T-cell (primary cell): ENCODE measurements around the gene LARP1. TPM values are rescaled to one million over a fixed set of nuclear protein-coding genes. Genes with fewer than 3 reads are reported as not detected.

ENCODE experiments used
- ATAC-seq, 4 experiments: fragments of 200-7000 bp in 3 of 4; fragments of 150-1000 bp in 1 of 4; cut with Tn5 transposase; replicated peaks in 1 of 4; 1 replicate in 3 of 4; 2 replicates in 1 of 4; pipeline ENCODE4 v1.10.0; 2021; ENCODE audit warnings: moderate library complexity in 3 of 4, mild to moderate bottlenecking in 2 of 4, moderate number of reproducible peaks in 1 of 4
- CTCF ChIA-PET, 2 donors: fragments of 300-600 bp; sonication (Branson Sonifier 250); formaldehyde crosslinking; loops; one replicate each; lab custom pipeline; 2022; ENCODE audit warnings: antibody characterized with exemption in 2 of 2; lab: Charles Lee
- POLR2A ChIA-PET, 2 donors: fragments of 300-600 bp; sonication (Branson Sonifier 250); formaldehyde crosslinking; loops; one replicate each; lab custom pipeline; 2022; ENCODE audit warnings: antibody characterized with exemption in 2 of 2; lab: Charles Lee
- DNase-seq, 35 experiments: peaks; one replicate each; pipeline versions ENCODE4 v3.0.0 to v3.0.0-alpha.2; 2013 to 2023
- H3K27ac ChIP-seq: one replicate; pipeline ENCODE4 v1.5.1; 2013; ENCODE audit warnings: low read length
- H3K27me3 ChIP-seq, 2 experiments: replicated peaks in 1 of 2; 1 replicate in 1 of 2; 2 replicates in 1 of 2; pipeline versions ENCODE4 v1.6.1 to v1.7.0; 2013; ENCODE audit warnings: low read length in 1 of 2, mixed read lengths in 1 of 2; ENCODE audit not compliant: control insufficient read depth in 2 of 2, insufficient read depth in 2 of 2; ENCODE audit errors: extremely low read depth in 1 of 2
- H3K36me3 ChIP-seq, 2 donors: 1 replicate in 1 of 2; 2 replicates in 1 of 2; pipeline versions ENCODE4 v1.6.1 to v1.7.0; 2013; ENCODE audit warnings: low read length in 1 of 2; ENCODE audit not compliant: control insufficient read depth in 2 of 2, insufficient read depth in 1 of 2; ENCODE audit errors: extremely low read depth in 1 of 2
- H3K4me1 ChIP-seq, 2 experiments: 1 replicate in 1 of 2; 2 replicates in 1 of 2; pipeline versions ENCODE4 v1.6.1 to v1.7.0; 2013; ENCODE audit warnings: low read length in 2 of 2, mixed read lengths in 1 of 2; ENCODE audit not compliant: insufficient read depth in 2 of 2, control insufficient read depth in 1 of 2; ENCODE audit errors: extremely low read depth in 1 of 2
- H3K4me3 ChIP-seq, 2 donors: 1 replicate in 1 of 2; 2 replicates in 1 of 2; pipeline versions ENCODE4 v1.5.1 to v1.7.0; 2013; ENCODE audit warnings: mild to moderate bottlenecking in 2 of 2, low read length in 1 of 2, moderate library complexity in 1 of 2; ENCODE audit not compliant: control insufficient read depth in 1 of 2; ENCODE audit errors: extremely low read depth in 1 of 2
- H3K9me3 ChIP-seq: 2 replicates; pipeline ENCODE4 v1.7.0; 2013
- H3K27ac Mint-ChIP-seq, 2 donors: one replicate each; pipeline ENCODE4 v1.8.0; 2020 to 2021; ENCODE audit warnings: mild to moderate bottlenecking in 2 of 2, mixed read lengths in 2 of 2
- H3K27me3 Mint-ChIP-seq, 2 donors: one replicate each; pipeline ENCODE4 v1.8.0; 2021 to 2022; ENCODE audit warnings: mixed read lengths in 2 of 2
- H3K36me3 Mint-ChIP-seq: one replicate; pipeline ENCODE4 v1.8.0; 2021; ENCODE audit warnings: mixed read lengths
- H3K4me1 Mint-ChIP-seq, 3 donors: one replicate each; pipeline ENCODE4 v1.8.0; 2020 to 2022; ENCODE audit warnings: mixed read lengths in 3 of 3, mild to moderate bottlenecking in 1 of 3
- H3K4me3 Mint-ChIP-seq, 3 donors: one replicate each; pipeline ENCODE4 v1.8.0; 2020 to 2022; ENCODE audit warnings: mild to moderate bottlenecking in 3 of 3, mixed read lengths in 3 of 3, moderate library complexity in 3 of 3
- H3K9me3 Mint-ChIP-seq, 3 donors: one replicate each; pipeline ENCODE4 v1.8.0; 2020 to 2022; ENCODE audit warnings: mixed read lengths in 3 of 3
- WGBS: methylation state at CpG from one replicate; pipeline ENCODE4 v1.1.5; 2013; ENCODE audit warnings: missing lambda C conversion rate; ENCODE audit not compliant: insufficient coverage; 5-methylcytosine and 5-hydroxymethylcytosine counted together
- total RNA-seq, 35 experiments: library from RNA in 6 of 35; stranded (reverse) in 6 of 35; fragments of 120-200 nt in 1 of 35; gene quantifications; one replicate each; pipeline versions ENCODE4 v1.2.1 to v1.2.4 and lab custom pipeline; 2013 to 2026

Gene LARP1
- total RNA-seq, 5 donors from 2014 or later (not counting 1 experiment from before 2014, with no cell fraction given) = 137 to 201 (median 182) TPM

DNA sequence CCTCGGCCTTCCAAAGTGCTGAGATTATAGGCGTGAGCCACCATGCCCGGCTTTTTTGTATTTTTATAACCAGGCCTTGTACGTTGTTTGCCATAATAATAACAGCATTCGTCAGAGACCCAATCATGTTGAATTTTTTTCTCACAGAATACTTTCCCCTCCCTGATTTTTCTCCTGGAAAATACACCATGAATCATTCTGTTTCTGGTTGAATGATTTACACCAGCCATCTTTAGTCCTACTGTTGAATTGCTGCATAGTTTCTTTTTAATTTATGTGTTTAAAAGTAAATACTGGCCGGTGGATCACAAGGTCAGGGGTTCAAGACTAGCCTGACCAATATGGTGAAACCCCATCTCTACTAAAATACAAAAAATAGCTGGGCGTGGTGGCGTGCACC, 106.8 kb downstream of the LARP1 start:
- no peak for DNase-seq
- peaks cover 56 to 60% (median 58%) of the 10 kb centered on the region in 3 donors for H3K4me1 Mint-ChIP-seq
- peaks cover 31% of the 10 kb centered on the region for H3K36me3 Mint-ChIP-seq
- Histone ChIP-seq H3K27me3 (no peaks in the 10 kb centered on the region), H3K36me3 (peaks cover 12 to 35% of the 10 kb centered on the region in 2 donors), H3K4me3 (no peak overlapping the region), H3K9me3 (no peaks in the 10 kb centered on the region), H3K4me1 (peaks cover 27 to 30% of the 10 kb centered on the region in 2 experiments), H3K27ac (no peak overlapping the region)
- ChIA-PET POLR2A (interaction anchor here in 1 of 2 donors (0.7 kb wide), 1 partner anchor 15 kb away, joined by 4 read pairs; no protein-coding TSS in a partner anchor), CTCF (no interaction called here)
- H3K27ac Mint-ChIP-seq = peak overlapping the region; percentile 11 to 81
- H3K27me3 Mint-ChIP-seq = no peaks in the 10 kb centered on the region
- no peaks in the 10 kb centered on the region for H3K9me3 Mint-ChIP-seq
- ATAC-seq = no peak
- H3K4me3 Mint-ChIP-seq = peak overlapping the region; percentile 41 to 93 (median 88)
- 94% methylated on average over 2 of the region's 8 CpGs for WGBS

- Mint-ChIP-seq H3K36me3 (peaks cover 35% of the 10 kb centered on the region), H3K9me3 (no peaks in the 10 kb centered on the region), H3K4me3 (peak overlapping the region; percentile 22 to 88 (median 40)), H3K27me3 (no peaks in the 10 kb centered on the region), H3K27ac (peak overlapping the region; percentile 45 to 81), H3K4me1 (peaks cover 57 to 59% (median 58%) of the 10 kb centered on the region in 3 donors)
- H3K4me3 ChIP-seq = no peak overlapping the region
- peaks cover 12 to 38% of the 10 kb centered on the region in 2 donors for H3K36me3 ChIP-seq
- ChIA-PET POLR2A (no interaction called here), CTCF (no interaction called here)
- no peak overlapping the region for H3K27ac ChIP-seq
- peaks cover 23% of the 10 kb centered on the region in 2 experiments for H3K4me1 ChIP-seq
- H3K27me3 ChIP-seq = no peaks in the 10 kb centered on the region
- DNase-seq = no peak
- no peaks in the 10 kb centered on the region for H3K9me3 ChIP-seq
- 50% methylated on average over 1 of the region's 2 CpGs for WGBS
- no peak for ATAC-seq
These were observed 107.6 kb downstream of the LARP1 start for GRCh38 chr5:154862766-154863165.

DNA sequence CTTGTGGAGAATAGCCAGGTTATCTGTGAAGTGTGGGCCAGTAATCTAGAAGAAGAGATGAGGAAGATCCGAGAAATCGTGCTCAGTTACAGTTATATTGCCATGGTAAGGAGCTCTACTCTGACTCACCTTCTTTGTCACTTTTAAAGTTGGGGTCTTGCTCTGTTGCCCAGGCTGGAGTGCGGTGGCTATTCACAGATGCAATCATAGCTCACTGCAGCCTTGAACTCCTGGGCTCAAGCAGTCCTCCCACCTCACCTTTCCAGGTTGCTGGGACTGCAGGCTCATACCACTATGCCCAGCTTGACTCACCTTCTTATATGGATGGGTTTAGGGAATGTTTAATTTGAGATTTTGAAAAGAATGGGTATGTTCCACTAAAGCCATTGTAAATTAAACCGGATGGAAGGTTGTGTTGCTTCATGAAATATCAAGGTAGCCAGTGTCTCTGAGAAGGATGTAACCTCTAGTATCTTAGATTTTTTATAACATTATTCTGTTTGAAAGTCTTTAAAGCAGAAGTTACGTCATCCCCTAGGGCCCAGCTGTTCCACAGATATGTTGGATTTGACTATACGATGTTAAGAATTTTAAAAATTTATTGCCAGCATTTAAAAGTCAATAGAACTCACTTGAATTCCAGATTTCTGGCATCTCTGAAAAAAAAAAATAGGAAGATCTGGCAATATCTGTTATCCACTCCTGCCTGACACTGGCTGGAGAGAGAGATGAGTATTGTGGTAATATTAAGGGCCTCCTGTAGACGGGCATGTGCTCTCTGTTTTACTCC, 108.3 kb downstream of the LARP1 start:
- H3K4me3 Mint-ChIP-seq = peak overlapping the region in 1 of 3 donors; percentile 88
- DNase-seq (no peak), ATAC-seq (no peak)
- H3K4me1 Mint-ChIP-seq = peaks cover 59 to 60% (median 59%) of the 10 kb centered on the region in 3 donors
- Histone ChIP-seq H3K36me3 (peaks cover 14 to 40% of the 10 kb centered on the region in 2 donors), H3K27me3 (no peaks in the 10 kb centered on the region), H3K27ac (no peak overlapping the region), H3K9me3 (no peaks in the 10 kb centered on the region), H3K4me1 (peaks cover 23% of the 10 kb centered on the region in 2 experiments), H3K4me3 (no peak overlapping the region)
- ChIA-PET CTCF (no interaction called here), POLR2A (interaction anchor here in 1 of 2 donors (0.7 kb wide), 1 partner anchor 96 kb away, joined by 3 read pairs; no protein-coding TSS in a partner anchor)
- no peaks in the 10 kb centered on the region for H3K9me3 Mint-ChIP-seq
- WGBS = no CpG with 5 or more reads among the region's 7 CpGs
- peaks cover 37% of the 10 kb centered on the region for H3K36me3 Mint-ChIP-seq
- H3K27me3 Mint-ChIP-seq = no peaks in the 10 kb centered on the region
- peak overlapping the region in 1 of 2 donors; percentile 64 for H3K27ac Mint-ChIP-seq

GRCh38 chr5:154865466-154866184, 110.4 kb downstream of the LARP1 start:
- H3K4me3 ChIP-seq = no peak overlapping the region
- no peaks in the 10 kb centered on the region for H3K9me3 Mint-ChIP-seq
- H3K4me3 Mint-ChIP-seq = no peak overlapping the region
- ATAC-seq = no peak
- H3K27me3 ChIP-seq = no peaks in the 10 kb centered on the region
- no peak for DNase-seq
- no peaks in the 10 kb centered on the region for H3K9me3 ChIP-seq
- H3K27ac Mint-ChIP-seq = peak overlapping the region in 1 of 2 donors; percentile 28
- no peaks in the 10 kb centered on the region for H3K27me3 Mint-ChIP-seq
- H3K36me3 ChIP-seq = peaks cover 20 to 50% of the 10 kb centered on the region in 2 donors
- CTCF ChIA-PET = interaction anchor here in 1 of 2 donors (0.6 kb wide), 1 partner anchor 108 kb away, joined by 3 read pairs; no protein-coding TSS in a partner anchor
- peaks cover 43% of the 10 kb centered on the region for H3K36me3 Mint-ChIP-seq
- H3K4me1 Mint-ChIP-seq = peaks cover 49 to 53% (median 52%) of the 10 kb centered on the region in 3 donors
- POLR2A ChIA-PET = interaction anchor here in 1 of 2 donors (0.5 kb wide), 1 partner anchor 16 kb away, joined by 6 read pairs; no protein-coding TSS in a partner anchor
- H3K4me1 ChIP-seq = peaks cover 17 to 18% of the 10 kb centered on the region in 2 experiments
- WGBS = no CpG with 5 or more reads among the region's 5 CpGs
- no peak overlapping the region for H3K27ac ChIP-seq

GRCh38 chr5:154866841-154867240, 111.7 kb downstream of the LARP1 start:
- ChIA-PET POLR2A (interaction anchor here (0.5 to 1.4 kb wide), 2 partner anchors 10 to 74 kb away, joined by 3 read pairs; no protein-coding TSS in a partner anchor), CTCF (no interaction called here)
- Mint-ChIP-seq H3K36me3 (peaks cover 47% of the 10 kb centered on the region), H3K4me3 (no peak overlapping the region), H3K4me1 (peaks cover 37 to 43% (median 42%) of the 10 kb centered on the region in 3 donors), H3K27me3 (no peaks in the 10 kb centered on the region), H3K9me3 (no peaks in the 10 kb centered on the region), H3K27ac (no peak overlapping the region)
- no CpG with 5 or more reads among the region's 2 CpGs for WGBS
- no peak for ATAC-seq
- H3K4me1 ChIP-seq = peaks cover 10 to 12% of the 10 kb centered on the region in 2 experiments
- peaks cover 25 to 60% of the 10 kb centered on the region in 2 donors for H3K36me3 ChIP-seq
- no peaks in the 10 kb centered on the region for H3K27me3 ChIP-seq
- no peak for DNase-seq
- H3K4me3 ChIP-seq = no peak overlapping the region
- no peaks in the 10 kb centered on the region for H3K9me3 ChIP-seq
- H3K27ac ChIP-seq = no peak overlapping the region
